Activated naive CD4-positive, alpha-beta T cell treated with anti-CD3 and anti-CD28 coated beads for 36 hours (primary cell): ENCODE measurements around the gene IPO4. TPM values are rescaled to one million over a fixed set of nuclear protein-coding genes. Genes with fewer than 3 reads are reported as not detected.

ENCODE experiments used
- CTCF ChIA-PET: fragments of 350-600 bp; sonication (Branson Sonifier 250); formaldehyde crosslinking; loops from one replicate; lab custom pipeline; 2021; ENCODE audit warnings: antibody characterized with exemption; lab: Charles Lee
- DNase-seq: peaks from one replicate; pipeline ENCODE4 v3.0.0-alpha.2; 2020
- H3K27ac Mint-ChIP-seq: one replicate; pipeline ENCODE4 v1.8.0; 2021; ENCODE audit warnings: mild to moderate bottlenecking, mixed read lengths
- H3K27me3 Mint-ChIP-seq: one replicate; pipeline ENCODE4 v1.8.0; 2021; ENCODE audit warnings: low read depth, mixed read lengths
- H3K36me3 Mint-ChIP-seq: one replicate; pipeline ENCODE4 v1.8.0; 2021; ENCODE audit warnings: low read depth, mixed read lengths
- H3K4me1 Mint-ChIP-seq: one replicate; pipeline ENCODE4 v1.8.0; 2021; ENCODE audit warnings: low read depth, mixed read lengths
- H3K4me3 Mint-ChIP-seq: one replicate; pipeline ENCODE4 v1.8.0; 2021; ENCODE audit warnings: mild to moderate bottlenecking, moderate library complexity, mixed read lengths
- H3K9me3 Mint-ChIP-seq: one replicate; pipeline ENCODE4 v1.8.0; 2021; ENCODE audit warnings: mixed read lengths
- intact Hi-C: fragments of 100-400 bp; cut with micrococcal nuclease; formaldehyde crosslinking; loops from one replicate; pipeline ENCODE4 v1.15.1; 2023
- total RNA-seq, 2 experiments: library from RNA; stranded (reverse); gene quantifications; one replicate each; pipeline ENCODE4 v1.2.3, GENCODE V29; 2021

Gene IPO4
- total RNA-seq, 2 experiments from 2014 or later, result 64.2 to 74.5 TPM

DNA sequence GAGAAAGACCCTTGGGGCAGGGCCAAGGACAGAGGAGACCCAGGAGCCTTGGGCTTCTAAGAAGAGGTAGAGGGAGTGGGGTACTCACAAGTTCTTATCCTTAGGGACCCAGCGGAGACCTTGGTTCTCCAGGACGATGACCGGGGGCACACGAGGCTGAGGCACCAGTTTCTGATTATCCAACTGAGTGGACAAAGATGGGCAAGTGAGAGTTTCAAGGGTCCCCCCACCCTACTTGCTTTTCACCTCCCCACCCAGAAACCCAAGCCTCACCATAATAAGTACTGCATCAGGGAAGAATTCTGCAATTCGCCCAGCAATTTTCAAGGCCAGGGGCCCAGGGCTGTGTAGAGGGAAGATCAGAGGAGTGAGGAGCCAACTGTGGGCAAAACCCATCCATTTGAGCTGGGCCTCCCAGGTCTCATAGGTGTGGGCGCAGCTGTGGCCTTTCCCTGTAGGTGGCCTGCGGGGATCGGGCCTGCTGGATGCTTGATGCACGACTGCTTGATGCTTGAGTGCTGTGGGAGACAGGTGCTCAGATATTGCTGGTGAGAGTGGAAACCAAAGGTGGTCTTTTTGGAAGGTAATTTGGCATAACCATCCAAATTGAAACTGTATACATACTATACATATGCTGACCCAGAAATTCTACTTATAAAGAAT, 49.2 kb downstream of the IPO4 start:
- Mint-ChIP-seq H3K27me3 (no peaks in the 10 kb centered on the region), H3K4me3 (peak overlapping the region; percentile 99), H3K9me3 (no peaks in the 10 kb centered on the region), H3K27ac (peak overlapping the region; percentile 46), H3K4me1 (peaks cover 61% of the 10 kb centered on the region), H3K36me3 (peaks cover 51% of the 10 kb centered on the region)
- peak; percentile 38 for DNase-seq
- intact Hi-C loops, result no loop called here
- CTCF ChIA-PET, result interaction anchor here (0.6 to 4.7 kb wide), 5 partner anchors 21 to 81 kb away, joined by 3 to 22 read pairs (median 3); partner anchors contain the start of genes DCAF11, IRF9 and NRL

DNA sequence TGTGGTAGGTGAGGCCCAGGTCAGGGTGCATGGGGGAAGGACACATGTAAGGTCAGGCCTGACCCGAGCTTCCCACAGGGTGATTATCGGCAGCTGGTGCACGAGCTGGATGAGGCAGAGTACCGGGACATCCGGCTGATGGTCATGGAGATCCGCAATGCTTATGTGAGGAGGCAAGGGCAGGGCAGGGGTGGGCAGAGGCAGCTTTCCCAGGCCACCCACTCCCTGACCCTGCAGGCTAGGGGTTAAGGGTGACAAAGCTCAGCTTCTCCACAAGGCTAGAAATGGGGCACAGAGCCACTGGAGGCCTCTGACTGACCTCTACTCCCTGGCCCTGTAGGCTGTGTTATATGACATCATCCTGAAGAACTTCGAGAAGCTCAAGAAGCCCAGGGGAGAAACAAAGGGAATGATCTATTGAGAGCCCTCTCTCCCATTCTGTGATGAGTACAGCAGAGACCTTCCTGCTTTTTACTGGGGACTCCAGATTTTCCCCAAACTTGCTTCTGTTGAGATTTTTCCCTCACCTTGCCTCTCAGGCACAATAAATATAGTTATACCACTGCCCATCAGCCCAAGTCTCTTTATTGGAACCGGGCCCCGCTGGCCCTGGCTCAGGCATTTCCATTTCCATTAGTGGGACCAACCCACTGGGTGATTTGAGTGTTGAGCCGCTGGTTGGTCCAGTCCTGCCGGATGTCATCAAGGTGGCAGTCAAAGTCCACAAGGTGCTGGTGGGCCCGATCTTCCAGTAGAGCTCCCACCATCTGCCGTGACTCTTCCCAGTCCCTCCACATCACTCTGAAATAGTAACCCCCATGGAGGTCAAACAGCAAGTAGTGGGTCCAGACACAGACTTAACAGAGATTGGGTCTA, 50.0 kb downstream of the IPO4 start:
- H3K9me3 Mint-ChIP-seq, result no peaks in the 10 kb centered on the region
- H3K27me3 Mint-ChIP-seq, result no peaks in the 10 kb centered on the region
- H3K4me1 Mint-ChIP-seq, result peaks cover 54% of the 10 kb centered on the region
- CTCF ChIA-PET, result interaction anchor here (0.6 to 4.7 kb wide), 8 partner anchors 9 to 195 kb away, joined by 3 to 22 read pairs (median 4); partner anchors contain the start of genes DCAF11, IRF9, NRL and RNF31
- intact Hi-C loops, result no loop called here
- no peak for DNase-seq
- peaks cover 46% of the 10 kb centered on the region for H3K36me3 Mint-ChIP-seq
- peak overlapping the region; percentile 93 for H3K27ac Mint-ChIP-seq
- H3K4me3 Mint-ChIP-seq, result peak overlapping the region; percentile 99

DNA sequence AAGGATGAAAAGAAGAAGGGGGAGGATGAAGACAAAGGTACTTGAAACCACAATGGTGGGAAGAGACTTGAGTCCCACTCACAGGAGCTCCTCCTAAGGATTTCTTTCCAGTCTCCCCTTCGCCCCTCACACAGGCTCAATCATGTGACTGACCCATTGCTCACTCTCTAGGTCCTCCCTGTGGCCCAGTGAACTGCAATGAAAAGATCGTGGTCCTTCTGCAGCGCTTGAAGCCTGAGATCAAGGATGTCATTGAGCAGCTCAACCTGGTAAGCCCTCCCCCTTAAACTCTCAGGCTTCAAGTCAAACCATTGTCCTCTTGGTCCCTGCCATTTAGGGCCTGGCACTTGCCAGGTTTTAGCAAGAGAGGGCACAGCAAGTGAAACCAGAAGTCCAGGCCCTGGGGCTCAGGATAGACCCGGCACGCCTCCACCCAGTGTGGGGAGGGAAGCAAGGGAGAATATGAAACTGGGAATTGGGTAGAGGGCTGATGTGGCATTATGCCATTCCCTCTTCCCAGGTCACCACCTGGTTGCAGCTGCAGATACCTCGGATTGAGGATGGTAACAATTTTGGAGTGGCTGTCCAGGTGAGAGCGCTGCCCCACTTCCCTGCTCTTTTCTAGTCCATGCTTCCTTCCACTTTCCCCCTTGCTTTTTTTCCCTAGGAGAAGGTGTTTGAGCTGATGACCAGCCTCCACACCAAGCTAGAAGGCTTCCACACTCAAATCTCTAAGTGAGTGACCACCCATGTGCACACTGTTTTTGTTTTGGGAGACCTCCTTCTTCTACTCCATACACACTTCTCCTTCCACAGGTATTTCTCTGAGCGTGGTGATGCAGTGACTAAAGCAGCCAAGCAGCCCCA, 50.9 kb downstream of the IPO4 start:
- Mint-ChIP-seq H3K27me3 (no peaks in the 10 kb centered on the region), H3K36me3 (peaks cover 41% of the 10 kb centered on the region), H3K4me3 (peak overlapping the region; percentile 86), H3K4me1 (peaks cover 50% of the 10 kb centered on the region), H3K9me3 (no peaks in the 10 kb centered on the region), H3K27ac (peak overlapping the region; percentile 93)
- CTCF ChIA-PET, result interaction anchor here (1.3 to 4.8 kb wide), 6 partner anchors 8 to 196 kb away, joined by 5 to 43 read pairs (median 10); partner anchors contain the start of genes DCAF11, IRF9, NRL and RNF31
- intact Hi-C loops, result no loop called here
- no peak for DNase-seq

DNA sequence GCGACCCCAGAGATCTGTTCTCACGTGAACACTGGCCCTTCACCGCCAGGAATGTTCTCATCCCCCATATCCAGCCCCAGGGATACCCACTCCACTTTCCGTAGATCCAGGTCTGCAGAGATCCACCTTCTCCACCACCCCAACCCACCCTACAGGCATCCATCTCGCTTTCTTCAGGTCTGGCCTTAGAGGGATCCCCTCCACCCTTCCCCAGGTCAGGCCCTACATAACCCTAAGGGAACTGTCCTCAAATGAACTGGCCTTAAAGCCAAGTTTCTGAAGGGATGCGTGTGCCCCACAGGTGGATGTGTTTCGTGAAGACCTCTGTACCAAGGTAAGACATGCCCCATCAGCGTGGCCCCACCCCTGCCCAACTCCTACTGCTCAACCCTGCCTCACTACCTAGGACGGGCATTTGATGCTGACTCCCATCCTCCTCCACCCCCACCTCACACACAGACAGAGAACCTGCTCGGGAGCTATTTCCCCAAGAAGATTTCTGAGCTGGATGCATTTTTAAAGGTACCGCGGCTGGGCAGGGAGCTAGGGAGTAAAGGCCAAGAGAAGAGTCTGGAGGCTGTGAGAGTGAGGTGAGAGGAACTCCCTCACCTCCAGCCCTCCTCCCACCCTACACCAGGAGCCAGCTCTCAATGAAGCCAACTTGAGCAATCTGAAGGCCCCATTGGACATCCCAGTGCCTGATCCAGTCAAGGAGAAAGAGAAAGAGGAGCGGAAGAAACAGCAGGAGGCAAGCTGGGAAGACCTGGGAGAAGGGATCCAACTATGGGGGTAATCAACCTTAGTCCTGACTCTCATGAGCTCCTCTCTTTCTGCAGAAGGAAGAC, 51.7 kb downstream of the IPO4 start:
- CTCF ChIA-PET, result interaction anchor here (1.3 to 4.8 kb wide), 6 partner anchors 9 to 197 kb away, joined by 5 to 43 read pairs (median 10); partner anchors contain the start of genes DCAF11, IRF9, NRL and RNF31
- H3K27ac Mint-ChIP-seq, result peak overlapping the region; percentile 93
- H3K9me3 Mint-ChIP-seq, result no peaks in the 10 kb centered on the region
- H3K27me3 Mint-ChIP-seq, result no peaks in the 10 kb centered on the region
- peak overlapping the region; percentile 86 for H3K4me3 Mint-ChIP-seq
- H3K4me1 Mint-ChIP-seq, result peaks cover 53% of the 10 kb centered on the region
- DNase-seq, result peak; percentile 35
- intact Hi-C loops, result loop anchor here (1.0 kb wide), 3 partner anchors 10 to 24 kb away; partner anchors contain the start of genes DCAF11, IRF9, NRL and RNF31
- H3K36me3 Mint-ChIP-seq, result peaks cover 38% of the 10 kb centered on the region

GRCh38 chr14:24135834-24136683, 52.6 kb downstream of the IPO4 start, which contains the start of gene PSME1:
TSS of gene PSME1 (plus strand) at chr14:24136194. CDS start at chr14:24136263, 69 bp downstream.
- peak within 1 kb of the TSS; percentile 93 for H3K27ac Mint-ChIP-seq
- CTCF ChIA-PET, result interaction anchor here (1.6 to 4.8 kb wide), 4 partner anchors 9 to 27 kb away, joined by 5 to 43 read pairs (median 18); partner anchors contain the start of genes DCAF11, IRF9 and NRL
- peak within 1 kb of the TSS; percentile 86 for H3K4me3 Mint-ChIP-seq
- peaks cover 36% of the 10 kb centered on the region for H3K36me3 Mint-ChIP-seq
- H3K27me3 Mint-ChIP-seq, result no peaks in the 10 kb centered on the region
- peaks cover 52% of the 10 kb centered on the region for H3K4me1 Mint-ChIP-seq
- peak; percentile 97 for DNase-seq
- no peaks in the 10 kb centered on the region for H3K9me3 Mint-ChIP-seq
- intact Hi-C loops, result loop anchor here (1.0 kb wide), 3 partner anchors 11 to 25 kb away; partner anchors contain the start of genes DCAF11, IRF9, NRL and RNF31

DNA sequence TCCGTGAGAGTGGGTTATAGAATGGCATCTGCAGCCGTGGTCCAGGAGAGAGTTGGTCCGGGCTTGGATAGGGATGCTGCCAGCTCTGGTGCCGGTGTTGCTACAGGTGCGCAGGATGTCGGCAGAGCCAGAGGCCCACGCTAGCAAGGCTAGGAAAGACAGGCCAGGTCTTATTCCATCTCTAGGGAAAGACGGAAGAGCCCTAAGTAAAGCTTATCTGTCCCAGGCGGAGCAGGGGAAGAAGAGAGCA, 53.1 kb downstream of the IPO4 start:
- intact Hi-C loops, result no loop called here
- H3K4me1 Mint-ChIP-seq, result peaks cover 51% of the 10 kb centered on the region
- no peaks in the 10 kb centered on the region for H3K27me3 Mint-ChIP-seq
- peak overlapping the region; percentile 86 for H3K4me3 Mint-ChIP-seq
- H3K9me3 Mint-ChIP-seq, result no peaks in the 10 kb centered on the region
- H3K36me3 Mint-ChIP-seq, result peaks cover 31% of the 10 kb centered on the region
- peak; percentile 29 for DNase-seq
- peak overlapping the region; percentile 69 for H3K27ac Mint-ChIP-seq
- CTCF ChIA-PET, result interaction anchor here (0.8 to 4.8 kb wide), 4 partner anchors 16 to 26 kb away, joined by 4 to 43 read pairs (median 18); partner anchors contain the start of genes DCAF11, IRF9 and NRL

GRCh38 chr14:24133735-24134134, 54.9 kb downstream of the IPO4 start:
- intact Hi-C loops, result no loop called here
- Mint-ChIP-seq H3K27ac (no peak overlapping the region), H3K4me1 (peaks cover 37% of the 10 kb centered on the region), H3K4me3 (no peak overlapping the region), H3K36me3 (peaks cover 19% of the 10 kb centered on the region), H3K27me3 (no peaks in the 10 kb centered on the region), H3K9me3 (no peaks in the 10 kb centered on the region)
- CTCF ChIA-PET, result interaction anchor here (0.6 to 4.8 kb wide), 7 partner anchors 16 to 520 kb away, joined by 3 to 43 read pairs (median 3); partner anchors contain the start of gene MDP1
- DNase-seq, result no peak

DNA sequence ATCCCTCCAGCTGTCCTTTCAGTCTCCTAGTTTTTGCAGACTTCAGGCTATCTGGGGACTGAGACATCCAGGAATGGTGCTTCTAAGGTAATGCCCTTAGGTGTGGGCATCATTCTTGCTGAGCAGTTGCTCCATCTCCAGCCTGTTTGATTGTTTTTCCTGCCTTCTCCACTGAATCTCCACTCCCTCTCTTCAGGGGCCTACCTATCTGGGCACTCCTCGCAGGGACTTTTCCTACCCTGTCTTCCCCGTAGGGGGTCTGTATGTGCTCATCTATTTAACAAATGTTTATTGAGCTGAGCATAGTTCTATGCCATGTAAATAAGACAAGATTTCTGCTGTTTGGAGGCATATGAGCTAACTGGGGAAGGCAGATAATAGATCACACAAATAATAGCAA, 55.6 kb downstream of the IPO4 start:
- no peaks in the 10 kb centered on the region for H3K9me3 Mint-ChIP-seq
- peaks cover 14% of the 10 kb centered on the region for H3K36me3 Mint-ChIP-seq
- CTCF ChIA-PET, result interaction anchor here (1.0 to 4.8 kb wide), 4 partner anchors 8 to 83 kb away, joined by 3 to 43 read pairs (median 4); partner anchors contain the start of genes EMC9 and MDP1
- peak overlapping the region; percentile 77 for H3K27ac Mint-ChIP-seq
- H3K4me1 Mint-ChIP-seq, result peaks cover 30% of the 10 kb centered on the region
- intact Hi-C loops, result no loop called here
- DNase-seq, result no peak
- no peaks in the 10 kb centered on the region for H3K27me3 Mint-ChIP-seq
- no peak overlapping the region for H3K4me3 Mint-ChIP-seq

- Mint-ChIP-seq H3K27me3 (no peaks in the 10 kb centered on the region), H3K27ac (peak overlapping the region; percentile 77), H3K36me3 (peaks cover 7% of the 10 kb centered on the region), H3K9me3 (no peaks in the 10 kb centered on the region), H3K4me3 (peak overlapping the region; percentile 25), H3K4me1 (peaks cover 25% of the 10 kb centered on the region)
- CTCF ChIA-PET, result interaction anchor here (1.8 kb wide), 1 partner anchor 9 kb away, joined by 5 read pairs; the partner anchor contains the start of gene EMC9
- peak; percentile 47 for DNase-seq
- intact Hi-C loops, result no loop called here
These were observed 56.4 kb downstream of the IPO4 start for GRCh38 chr14:24132061-24132685.
